Fibroblast of pulmonary artery (primary cell): ENCODE measurements around the gene MVP.
"Not testable (repeated sequence)": the region's sequence is repeated elsewhere in the genome, so short reads cannot be mapped to it uniquely, and the experiment has no call there.

Experiments used
- DNase-seq: peaks from one replicate; pipeline ENCODE4 v3.0.0-alpha.2; 2010; ENCODE audit warnings: low read depth
- H3K4me3 ChIP-seq: replicated peaks from 2 replicates; pipeline ENCODE4 v1.5.1; 2011; ENCODE audit warnings: low read depth, mild to moderate bottlenecking, control low read depth, low read length, moderate library complexity
- CTCF ChIP-seq: IDR thresholded peaks from 2 replicates; pipeline ENCODE4 v1.5.1; 2011; ENCODE audit warnings: mild to moderate bottlenecking, control low read depth, low read length, inconsistent platforms; ENCODE audit errors: missing control alignments

Gene MVP

GRCh38 chr16:29825145-29826044 lies 5.1 kb downstream of the MVP start:
- H3K4me3 ChIP-seq, result no peak overlapping the region
- DNase-seq, result peak; percentile 73
- TF ChIP-seq CTCF, result no peak

- no peak for DNase-seq
- no peak for TF ChIP-seq CTCF
- no peak overlapping the region for H3K4me3 ChIP-seq
Observed at GRCh38 chr16:29826342-29826695, 6.1 kb downstream of the MVP start.

- DNase-seq, result no peak
- H3K4me3 ChIP-seq, result no peak overlapping the region
- no peak for TF ChIP-seq CTCF
Observed at GRCh38 chr16:29830774-29831173, 10.5 kb downstream of the MVP start.

- TF ChIP-seq CTCF, result no peak
- no peak overlapping the region for H3K4me3 ChIP-seq
- no peak for DNase-seq
Observed at GRCh38 chr16:29831490-29831889, 11.2 kb downstream of the MVP start.

- not testable (repeated sequence) for H3K4me3 ChIP-seq, DNase-seq
Observed at GRCh38 chr16:29833219-29833618, 13.0 kb downstream of the MVP start.

GRCh38 chr16:29834079-29834478 lies 13.8 kb downstream of the MVP start:
- DNase-seq, result no peak
- no peak overlapping the region for H3K4me3 ChIP-seq
- TF ChIP-seq CTCF, result no peak

- DNase-seq, result no peak
- no peak overlapping the region for H3K4me3 ChIP-seq
- TF ChIP-seq CTCF, result no peak
Observed at GRCh38 chr16:29835926-29836325, 15.7 kb downstream of the MVP start.
